Daoy (cell line): ENCODE data around the gene TMEM63C. TPM values are rescaled to one million over a fixed set of nuclear protein-coding genes. Genes with fewer than 3 reads are reported as not detected.

Source experiments
- DNase-seq: peaks from one replicate; pipeline ENCODE4 v3.0.0-alpha.2; 2015; ENCODE audit warnings: low read depth
- total RNA-seq: library from RNA; depleted of rRNA; stranded (reverse); fragments of >200 nt; shearing (Covaris generic); gene quantifications from 2 replicates; pipeline ENCODE4 v1.2.3, GENCODE V29; 2014

TMEM63C gene
- total RNA-seq, 1 experiment from 2014 or later: 0.63 TPM

GRCh38 chr14:77221241-77221871 lies 39.8 kb downstream of the TMEM63C start:
- DNase-seq: no peak

GRCh38 chr14:77222546-77223225 lies 41.1 kb downstream of the TMEM63C start:
- no peak for DNase-seq

- no peak for DNase-seq
These were observed 42.6 kb downstream of the TMEM63C start for GRCh38 chr14:77224212-77224611.

- no peak for DNase-seq
These were observed 43.7 kb downstream of the TMEM63C start for GRCh38 chr14:77225254-77225653.

DNA sequence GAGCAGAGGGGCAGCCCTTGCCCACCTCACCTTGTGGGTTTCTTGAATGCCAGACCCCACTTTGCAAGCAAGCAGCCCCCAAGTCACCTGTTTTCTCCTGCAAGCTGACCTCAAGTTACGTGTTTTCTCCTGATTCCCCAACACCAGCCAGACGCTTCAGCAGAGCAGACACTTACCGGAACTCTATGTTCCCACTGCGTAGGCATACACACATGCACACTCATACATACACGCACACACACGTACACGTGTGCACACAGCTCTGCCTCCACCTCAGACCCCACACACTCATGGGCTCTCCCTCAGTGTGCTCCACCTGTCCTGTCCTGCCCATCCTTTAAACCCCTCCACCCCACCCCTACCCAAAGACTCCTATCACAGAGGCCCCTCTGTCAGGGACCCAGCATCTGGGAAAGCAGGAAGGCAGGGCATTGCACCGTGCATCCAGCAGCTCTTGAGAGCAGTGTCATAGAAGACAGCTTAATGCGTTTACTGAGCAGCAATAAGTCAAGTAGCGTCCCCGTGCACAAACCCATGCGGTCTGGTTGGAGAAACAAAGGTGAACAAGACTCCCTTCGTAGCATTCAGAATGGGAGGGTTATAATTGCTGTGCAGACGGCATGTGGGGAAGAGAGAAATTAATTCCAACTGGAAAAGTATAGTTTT lies 44.4 kb downstream of the TMEM63C start:
- no peak for DNase-seq

GRCh38 chr14:77228056-77228455 lies 46.5 kb downstream of the TMEM63C start:
- no peak for DNase-seq

- DNase-seq: no peak
These were observed 49.3 kb downstream of the TMEM63C start for GRCh38 chr14:77230914-77231313.

- no peak for DNase-seq
These were observed 50.1 kb downstream of the TMEM63C start for GRCh38 chr14:77231721-77232120.

GRCh38 chr14:77236814-77237213 lies 55.2 kb downstream of the TMEM63C start:
- DNase-seq: no peak

GRCh38 chr14:77238356-77238755 lies 56.8 kb downstream of the TMEM63C start:
- DNase-seq: no peak

DNA sequence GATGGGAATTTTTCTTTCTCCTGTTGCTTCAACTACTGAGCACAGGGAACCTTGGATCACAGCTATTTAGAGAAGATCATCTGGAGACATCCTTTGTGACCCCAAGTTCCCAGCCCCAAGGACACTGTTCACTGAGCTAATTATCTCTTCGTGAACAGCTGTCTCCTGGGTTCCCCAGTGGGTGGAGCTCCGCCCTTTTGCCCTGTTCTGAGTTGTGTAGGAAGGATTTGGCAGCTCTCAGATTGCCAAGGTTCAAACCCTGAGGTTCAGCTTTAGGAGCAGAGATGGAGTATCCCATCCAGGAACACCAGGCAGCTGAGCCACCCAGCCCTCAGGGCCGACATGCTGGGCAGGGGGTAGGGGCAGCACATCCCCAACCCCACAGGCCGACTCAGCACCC lies 57.4 kb downstream of the TMEM63C start:
- no peak for DNase-seq

GRCh38 chr14:77239412-77239811 lies 57.8 kb downstream of the TMEM63C start:
- DNase-seq: no peak

- no peak for DNase-seq
These were observed 58.8 kb downstream of the TMEM63C start for GRCh38 chr14:77240336-77240915.

DNA sequence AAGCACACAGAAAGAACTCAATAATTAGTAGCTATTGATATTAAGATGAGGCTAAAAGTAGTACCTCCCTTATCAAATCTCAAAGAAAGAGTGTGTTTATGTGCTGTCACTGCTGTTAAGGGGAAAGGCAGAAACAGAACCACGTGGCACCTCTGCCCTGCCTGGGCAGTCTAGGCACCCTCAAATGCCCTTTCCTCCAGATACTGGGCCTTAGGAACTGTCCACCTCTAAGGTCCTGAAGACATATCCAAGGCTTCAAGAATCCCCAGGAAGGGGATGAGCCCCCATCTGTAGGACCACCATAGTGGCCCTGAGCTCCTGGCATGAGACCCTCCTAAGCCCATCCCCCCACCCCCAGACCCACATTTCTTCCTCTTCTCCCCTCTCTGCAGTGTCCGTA lies 60.4 kb downstream of the TMEM63C start:
- DNase-seq: no peak

DNA sequence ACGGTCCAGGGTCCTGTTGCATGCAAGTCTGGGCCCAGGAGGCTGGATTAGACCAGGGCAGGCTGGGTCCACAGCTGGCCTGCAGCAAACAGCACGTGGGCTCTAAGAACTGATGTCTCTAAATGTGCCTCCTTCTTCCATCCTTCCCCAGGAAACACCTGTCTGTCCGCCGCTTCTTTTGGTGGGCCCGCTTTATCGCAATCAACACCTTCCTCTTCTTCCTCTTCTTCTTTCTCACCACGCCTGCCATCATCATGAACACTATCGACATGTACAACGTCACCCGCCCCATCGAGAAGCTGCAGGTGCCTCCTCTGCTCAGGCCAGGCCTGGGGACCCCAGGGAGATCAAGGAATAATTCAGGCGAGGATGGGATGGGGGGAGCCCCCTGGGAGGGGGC lies 61.2 kb downstream of the TMEM63C start:
- DNase-seq: no peak

DNA sequence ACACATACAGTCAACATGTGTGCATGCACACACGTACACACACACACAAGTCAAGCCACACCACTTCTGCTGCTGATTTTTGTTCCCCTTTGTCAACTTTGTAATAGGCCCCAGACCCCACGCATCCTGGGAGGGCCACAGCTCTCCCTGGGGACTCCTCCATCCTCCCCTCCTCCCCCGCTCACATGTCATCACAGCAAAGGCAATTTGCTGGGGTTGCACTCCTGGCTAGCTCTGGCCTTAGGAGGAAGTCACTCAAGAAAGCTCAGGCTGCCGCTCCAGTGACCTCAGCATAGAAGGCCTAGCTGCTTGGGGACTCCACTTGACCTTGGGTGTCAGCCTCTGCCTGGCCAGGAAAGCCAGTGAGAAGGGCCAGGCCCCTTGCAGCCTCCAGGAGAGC lies 62.3 kb downstream of the TMEM63C start:
- DNase-seq: no peak

DNA sequence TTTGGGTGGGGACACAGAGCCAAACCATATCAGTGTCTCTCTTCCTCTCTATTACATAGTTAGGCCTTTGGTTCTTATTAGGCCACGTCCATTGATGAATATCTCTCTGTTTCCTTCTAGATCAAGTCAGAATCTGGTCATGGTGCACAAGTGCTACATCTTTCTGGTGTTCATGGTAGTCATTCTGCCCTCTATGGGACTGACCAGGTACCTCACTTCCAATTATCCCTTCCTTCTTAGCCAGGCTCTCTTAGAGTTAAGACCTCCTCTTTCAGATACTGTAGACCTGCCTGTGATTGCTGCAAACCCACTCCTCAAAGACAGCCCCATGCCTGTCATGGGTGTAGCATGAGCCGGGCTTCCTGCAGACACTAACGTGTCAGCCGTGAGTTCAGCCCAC lies 64.2 kb downstream of the TMEM63C start:
- no peak for DNase-seq

DNA sequence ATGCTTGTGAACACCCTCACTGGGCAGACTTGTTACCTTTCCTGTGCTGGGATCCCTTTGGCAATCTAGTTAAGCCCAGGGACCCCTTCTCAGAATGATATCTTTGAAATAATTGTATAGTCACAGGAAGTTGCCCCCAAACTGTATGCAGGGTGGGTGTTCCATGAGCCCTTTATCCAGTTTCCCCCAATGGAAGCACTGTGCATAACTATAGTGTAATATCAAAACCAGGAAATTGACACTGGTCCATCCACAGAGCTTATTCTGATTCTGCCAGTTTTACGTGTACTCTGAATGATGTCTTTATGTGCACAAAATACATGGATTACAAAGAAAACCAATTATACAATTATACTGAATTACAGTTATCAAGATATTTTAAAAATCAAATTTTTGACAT lies 65.2 kb downstream of the TMEM63C start:
- DNase-seq: no peak

GRCh38 chr14:77248666-77249065 lies 67.1 kb downstream of the TMEM63C start:
- peak; percentile 33 for DNase-seq

GRCh38 chr14:77249286-77249685 lies 67.7 kb downstream of the TMEM63C start:
- no peak for DNase-seq

DNA sequence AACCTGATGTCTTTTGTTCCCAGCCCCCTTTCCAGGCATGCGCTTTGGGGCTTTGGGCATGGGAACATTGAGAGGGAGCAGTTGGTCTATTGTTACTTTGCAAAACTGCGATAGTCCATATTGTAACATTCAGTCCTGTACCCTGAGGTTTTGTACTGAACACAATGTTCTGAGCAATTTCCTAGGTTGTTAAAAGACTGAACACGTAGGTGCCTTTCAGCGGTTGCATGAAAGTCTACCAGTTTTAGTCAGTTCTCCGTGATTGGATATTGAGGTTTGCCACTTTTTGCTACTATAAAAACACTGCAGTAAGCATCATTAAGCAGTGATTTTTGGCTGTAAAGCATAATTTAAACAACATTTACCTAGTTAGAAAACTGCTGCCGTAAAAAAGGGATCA lies 69.3 kb downstream of the TMEM63C start:
- DNase-seq: no peak

DNA sequence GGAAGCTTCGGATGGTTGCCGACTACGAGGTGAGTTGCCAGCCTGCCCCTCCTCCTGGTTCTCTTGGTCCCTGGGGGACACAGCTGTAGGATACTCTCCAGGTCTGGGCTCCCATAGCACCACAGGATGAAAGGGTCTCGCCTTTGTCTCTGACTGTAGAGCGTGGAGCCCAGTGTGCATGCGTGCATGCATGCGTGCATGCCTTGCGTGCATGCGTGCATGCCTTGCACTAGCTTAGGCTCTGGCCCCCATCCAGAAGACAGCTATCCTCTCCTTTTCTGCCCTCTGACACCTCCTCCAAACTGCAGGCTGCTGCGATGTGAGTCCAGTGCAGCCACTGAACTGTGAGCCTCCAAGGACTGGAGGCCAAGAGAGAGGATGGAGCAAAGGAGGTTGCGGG lies 70.3 kb downstream of the TMEM63C start:
- DNase-seq: no peak
